Subcutaneous preadipocyte (primary cell): ENCODE measurements around the gene TRIM50. TPM values are rescaled to one million over a fixed set of nuclear protein-coding genes. Genes with fewer than 3 reads are reported as not detected.

Experiments used
- small RNA-seq: library from RNA; depleted of rRNA; stranded (forward); fragments of <200 nt; gene quantifications from one replicate; pipeline ENCODE3, GENCODE V24; 2012
- total RNA-seq: library from RNA; depleted of rRNA; stranded (reverse); fragments of >200 nt; gene quantifications from 2 replicates; pipeline ENCODE4 v1.2.3, GENCODE V29; 2012

The TRIM50 gene
- total RNA-seq: not detected in 2 replicates

DNA sequence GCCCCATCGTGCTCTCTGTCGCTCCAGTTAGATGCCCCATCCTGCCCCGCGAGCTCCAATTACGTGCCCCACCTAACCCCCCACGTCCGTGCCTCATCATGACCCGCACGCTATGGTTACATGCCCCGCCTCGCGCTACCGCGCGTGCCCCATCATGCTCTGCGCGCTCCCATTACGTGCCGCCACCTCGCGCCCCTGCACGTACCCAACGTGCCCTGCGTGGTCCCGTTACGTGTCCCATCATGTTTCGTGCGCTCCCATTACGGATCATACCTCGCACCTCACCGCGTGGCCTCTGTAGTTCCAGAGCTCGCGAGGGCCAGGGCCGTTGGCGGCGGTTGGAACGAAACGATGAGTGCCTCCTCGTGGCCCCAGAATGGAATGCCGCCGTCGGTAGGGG, at the start of gene TRIM50, which contains the start of gene FKBP6:
Gene TRIM50 (minus strand): TSS at position 161 of the 400 bp plus-strand sequence. CDS start 3,295 bp downstream, outside the sequence.
Gene FKBP6 (plus strand): TSS at position 240 of the 400 bp plus-strand sequence. CDS start 268 bp downstream, outside the sequence.

DNA sequence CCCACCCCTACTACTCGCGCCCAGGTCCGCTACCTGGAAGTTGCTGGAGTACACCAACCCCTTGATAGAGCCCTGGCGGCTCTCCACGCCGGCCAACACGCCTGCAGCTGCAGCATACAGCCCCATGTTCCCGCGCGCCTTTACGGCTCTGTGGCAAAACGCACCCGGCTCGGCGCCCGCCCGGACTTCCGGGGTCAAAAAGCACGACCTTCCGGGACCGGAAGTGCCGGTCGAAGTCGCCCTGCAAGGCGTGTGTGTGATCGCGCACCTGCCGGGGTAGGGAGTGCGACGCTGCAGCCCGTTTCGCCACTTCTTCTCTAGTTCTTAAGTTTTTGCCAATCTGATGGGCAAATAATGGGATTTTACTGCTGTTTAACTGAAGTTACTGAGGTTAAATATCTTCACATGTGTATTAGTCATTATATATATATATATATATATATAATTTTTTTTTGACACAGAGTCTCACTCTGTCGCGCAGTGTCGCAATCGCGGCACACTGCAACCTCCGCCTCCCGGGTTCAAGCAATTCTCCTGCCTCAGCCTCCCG, 19.1 kb downstream of the TRIM50 start, which contains the start of gene NSUN5:
Gene NSUN5 (minus strand): TSS at position 162 of the 550 bp plus-strand sequence. CDS start 36 bp downstream, at position 126.

Small RNA genes within 50 kb of the gene (small RNA-seq; reads per million reads assigned to genes)
- gene RNU6-1080P: not detected

Other genes starting within 250 kb of the TRIM50 start
- gene SPDYE9, start 242.0 kb downstream of the TRIM50 start, total RNA-seq: not detected in 2 replicates
- 19.8 and 22.5 TPM in 2 replicates for gene NSUN5, start 19.3 kb downstream of the TRIM50 start, total RNA-seq
- not detected in 2 replicates for gene FKBP6, start 79 bp upstream of the TRIM50 start, total RNA-seq
- gene FZD9, start 105.7 kb upstream of the TRIM50 start, total RNA-seq: under 0.01 and 0.20 TPM in 2 replicates
- gene BAZ1B, start 194.2 kb upstream of the TRIM50 start, total RNA-seq: 49.2 and 70.2 TPM in 2 replicates
- 23.5 and 28.2 TPM in 2 replicates for gene BCL7B, start 229.6 kb upstream of the TRIM50 start, total RNA-seq